ENCODE data around the gene HMBS.

DNA sequence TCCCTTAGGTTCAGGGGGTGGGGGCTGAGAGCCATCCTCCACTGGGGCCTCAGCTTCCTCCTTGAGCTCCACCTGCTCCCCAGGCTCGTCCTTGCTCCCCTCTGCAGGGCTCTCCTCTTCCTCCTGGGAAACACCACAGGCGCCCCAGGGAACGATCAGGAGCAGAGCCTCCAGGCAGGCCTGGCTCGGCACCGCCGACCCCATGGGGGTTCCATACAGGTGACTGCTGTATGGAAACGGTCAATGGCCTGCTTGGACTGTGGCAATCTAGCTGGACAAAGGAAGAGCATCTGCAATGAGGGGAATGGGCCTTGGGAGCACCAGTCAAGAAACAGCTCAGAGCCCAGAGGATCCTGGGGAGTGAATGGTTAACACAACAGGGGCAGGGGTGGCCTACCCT lies 35.6 kb upstream of the HMBS start:
- no peak for TF ChIP-seq EZH2 (IDR thresholded peaks at IDR 0.05)
- no peak for TF ChIP-seq POLR2AphosphoS5 (IDR thresholded peaks at IDR 0.05; ENCODE audit: borderline replicate concordance, low read depth, low read length)
